Vagina (tissue), 2 donors: ENCODE data around the gene SEMA3A.

Source experiments
- CTCF ChIP-seq, 3 experiments: fragments of 450-650 bp in 2 of 3; fragments of 200-600 bp in 1 of 3; sonication (generic) in 1 of 3; IDR thresholded peaks; one replicate each; pipeline ENCODE4 v1.5.1; 2017 to 2019; ENCODE audit warnings: antibody characterized with exemption in 3 of 3, mild to moderate bottlenecking in 2 of 3, moderate library complexity in 2 of 3
- POLR2A ChIP-seq, 2 donors: fragments of 450-650 bp; IDR thresholded peaks; one replicate each; pipeline ENCODE4 v1.6.1; 2017; ENCODE audit warnings: antibody characterized with exemption in 2 of 2, mild to moderate bottlenecking in 2 of 2, moderate library complexity in 2 of 2

- TF ChIP-seq POLR2A (IDR thresholded peaks at IDR 0.05) (no peak), CTCF (IDR thresholded peaks at IDR 0.05) (no peak)
These were observed 23.9 kb downstream of the SEMA3A start for GRCh38 chr7:84170646-84171045.
